ENCODE data around the gene ATG16L2. TPM values are rescaled to one million over a fixed set of nuclear protein-coding genes. Genes with fewer than 3 reads are reported as not detected.

The ATG16L2 gene
- total and polyA plus RNA-seq, 9 of the 15 experiments (the other 6 are each of a cell fraction or from before 2014, with no cell fraction given) = 0.18 to 11.2 (median 6.2) TPM

- TF ChIP-seq, protein P1, sequence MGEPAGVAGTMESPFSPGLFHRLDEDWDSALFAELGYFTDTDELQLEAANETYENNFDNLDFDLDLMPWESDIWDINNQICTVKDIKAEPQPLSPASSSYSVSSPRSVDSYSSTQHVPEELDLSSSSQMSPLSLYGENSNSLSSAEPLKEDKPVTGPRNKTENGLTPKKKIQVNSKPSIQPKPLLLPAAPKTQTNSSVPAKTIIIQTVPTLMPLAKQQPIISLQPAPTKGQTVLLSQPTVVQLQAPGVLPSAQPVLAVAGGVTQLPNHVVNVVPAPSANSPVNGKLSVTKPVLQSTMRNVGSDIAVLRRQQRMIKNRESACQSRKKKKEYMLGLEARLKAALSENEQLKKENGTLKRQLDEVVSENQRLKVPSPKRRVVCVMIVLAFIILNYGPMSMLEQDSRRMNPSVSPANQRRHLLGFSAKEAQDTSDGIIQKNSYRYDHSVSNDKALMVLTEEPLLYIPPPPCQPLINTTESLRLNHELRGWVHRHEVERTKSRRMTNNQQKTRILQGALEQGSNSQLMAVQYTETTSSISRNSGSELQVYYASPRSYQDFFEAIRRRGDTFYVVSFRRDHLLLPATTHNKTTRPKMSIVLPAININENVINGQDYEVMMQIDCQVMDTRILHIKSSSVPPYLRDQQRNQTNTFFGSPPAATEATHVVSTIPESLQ (CRISPR knock-in tag; IDR thresholded peaks at IDR 0.05) = no peak
- no peak; a peak in 1 of 4 replicates for TF ChIP-seq TEAD1 (CRISPR knock-in tag; IDR thresholded peaks at IDR 0.05)
- TF ChIP-seq PREB (CRISPR knock-in tag; IDR thresholded peaks at IDR 0.05) = no peak
- TF ChIP-seq ZNF253 (CRISPR knock-in tag; conservative IDR thresholded peaks at IDR 0.05) = no peak
- TF ChIP-seq, protein P2, sequence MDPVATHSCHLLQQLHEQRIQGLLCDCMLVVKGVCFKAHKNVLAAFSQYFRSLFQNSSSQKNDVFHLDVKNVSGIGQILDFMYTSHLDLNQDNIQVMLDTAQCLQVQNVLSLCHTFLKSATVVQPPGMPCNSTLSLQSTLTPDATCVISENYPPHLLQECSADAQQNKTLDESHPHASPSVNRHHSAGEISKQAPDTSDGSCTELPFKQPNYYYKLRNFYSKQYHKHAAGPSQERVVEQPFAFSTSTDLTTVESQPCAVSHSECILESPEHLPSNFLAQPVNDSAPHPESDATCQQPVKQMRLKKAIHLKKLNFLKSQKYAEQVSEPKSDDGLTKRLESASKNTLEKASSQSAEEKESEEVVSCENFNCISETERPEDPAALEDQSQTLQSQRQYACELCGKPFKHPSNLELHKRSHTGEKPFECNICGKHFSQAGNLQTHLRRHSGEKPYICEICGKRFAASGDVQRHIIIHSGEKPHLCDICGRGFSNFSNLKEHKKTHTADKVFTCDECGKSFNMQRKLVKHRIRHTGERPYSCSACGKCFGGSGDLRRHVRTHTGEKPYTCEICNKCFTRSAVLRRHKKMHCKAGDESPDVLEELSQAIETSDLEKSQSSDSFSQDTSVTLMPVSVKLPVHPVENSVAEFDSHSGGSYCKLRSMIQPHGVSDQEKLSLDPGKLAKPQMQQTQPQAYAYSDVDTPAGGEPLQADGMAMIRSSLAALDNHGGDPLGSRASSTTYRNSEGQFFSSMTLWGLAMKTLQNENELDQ (CRISPR knock-in tag; IDR thresholded peaks at IDR 0.05; ENCODE audit: borderline replicate concordance) = no peak
- TF ChIP-seq BRD9 (IDR thresholded peaks at IDR 0.05; ENCODE audit: low read depth, partially characterized antibody) = no peak
- TF ChIP-seq TCF7 (IDR thresholded peaks at IDR 0.05; ENCODE audit: borderline replicate concordance) = no peak
- TF ChIP-seq GABPA (tag; conservative IDR thresholded peaks at IDR 0.05; ENCODE audit: low read depth) = no peak; the same call in 1 of the 2 replicates
- TF ChIP-seq ZNF23 (CRISPR knock-in tag; IDR thresholded peaks at IDR 0.05) = no peak
- TF ChIP-seq THRA (IDR thresholded peaks at IDR 0.05) = no peak
- TF ChIP-seq KAT7 (CRISPR knock-in tag; IDR thresholded peaks at IDR 0.05; ENCODE audit: borderline replicate concordance) = no peak
- TF ChIP-seq UBTF (IDR thresholded peaks at IDR 0.05; ENCODE audit: borderline replicate concordance in 1 of 2, low read depth in 2 of 2, low read length in 2 of 2) = peak; percentile 56 to 67; a peak in 1 of 4 replicates
- TF ChIP-seq, protein P3, sequence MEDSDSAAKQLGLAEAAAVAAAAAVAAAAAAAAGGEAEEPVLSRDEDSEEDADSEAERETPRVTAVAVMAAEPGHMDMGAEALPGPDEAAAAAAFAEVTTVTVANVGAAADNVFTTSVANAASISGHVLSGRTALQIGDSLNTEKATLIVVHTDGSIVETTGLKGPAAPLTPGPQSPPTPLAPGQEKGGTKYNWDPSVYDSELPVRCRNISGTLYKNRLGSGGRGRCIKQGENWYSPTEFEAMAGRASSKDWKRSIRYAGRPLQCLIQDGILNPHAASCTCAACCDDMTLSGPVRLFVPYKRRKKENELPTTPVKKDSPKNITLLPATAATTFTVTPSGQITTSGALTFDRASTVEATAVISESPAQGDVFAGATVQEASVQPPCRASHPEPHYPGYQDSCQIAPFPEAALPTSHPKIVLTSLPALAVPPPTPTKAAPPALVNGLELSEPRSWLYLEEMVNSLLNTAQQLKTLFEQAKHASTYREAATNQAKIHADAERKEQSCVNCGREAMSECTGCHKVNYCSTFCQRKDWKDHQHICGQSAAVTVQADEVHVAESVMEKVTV (CRISPR knock-in tag; IDR thresholded peaks at IDR 0.05) = no peak
- peak; percentile 51; the same call in 1 of the 2 replicates for TF ChIP-seq HDAC2 (IDR thresholded peaks at IDR 0.05)
- TF ChIP-seq FOXJ2 (tag; IDR thresholded peaks at IDR 0.05) = no peak
- no peak for TF ChIP-seq EP300 (IDR thresholded peaks at IDR 0.05; ENCODE audit: low read length)
- no peak for TF ChIP-seq MCM7 (IDR thresholded peaks at IDR 0.05)
Measured at GRCh38 chr11:72813740-72814285, 398 bp upstream of the ATG16L2 start (continued).

All from K562 (cell line).